ENCODE results near the gene STEEP1.
"Not testable (repeated sequence)": the region's sequence is repeated elsewhere in the genome, so short reads cannot be mapped to it uniquely, and the experiment has no call there.

STEEP1 gene

DNA sequence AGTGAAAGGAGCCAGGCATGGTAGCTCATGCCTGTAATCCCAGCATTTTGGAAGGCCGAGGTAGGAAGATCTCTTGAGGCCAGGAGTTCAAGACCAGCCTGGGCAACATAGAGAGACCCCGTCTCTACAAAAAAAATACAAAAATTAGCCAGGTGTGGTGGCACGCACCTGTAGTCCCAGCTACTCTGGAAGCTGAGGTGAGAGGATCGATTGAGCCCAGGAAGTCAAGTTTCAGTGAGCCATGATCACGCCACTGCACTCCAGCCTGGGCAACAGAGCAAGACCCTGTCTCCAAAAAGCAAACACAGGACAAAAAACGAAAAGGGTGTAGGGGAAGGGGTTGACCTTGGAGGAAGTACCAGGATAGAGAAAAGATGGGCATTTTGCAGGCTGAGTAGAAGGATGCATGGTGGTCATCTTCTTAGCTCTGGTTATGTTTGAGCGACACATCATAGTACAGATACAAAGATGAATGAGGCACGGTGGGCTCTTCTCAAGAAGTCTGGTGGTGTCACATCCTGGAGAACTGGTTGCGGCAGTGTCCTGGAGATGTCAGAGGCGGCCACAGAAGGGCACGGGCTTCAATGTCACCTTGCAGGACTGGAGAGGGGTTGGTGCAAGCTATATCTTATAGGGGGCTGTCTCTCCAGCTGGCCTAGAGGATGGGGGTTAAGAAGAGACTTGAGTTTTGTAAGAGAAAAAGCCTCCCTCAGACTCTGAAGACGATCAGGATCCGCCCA lies 65.0 kb downstream of the STEEP1 start:
- H3K36me3 ChIP-seq (ENCODE audit: insufficient read depth, low read length) = no peaks in the 10 kb centered on the region
- H3K79me2 ChIP-seq (ENCODE audit: insufficient read depth, low read length) = no peaks in the 10 kb centered on the region
- no peak overlapping the region for H2AFZ ChIP-seq (ENCODE audit: low read depth, low read length)
- no peak overlapping the region for H3K27ac ChIP-seq (ENCODE audit: low read length)
- no peaks in the 10 kb centered on the region for H4K20me1 ChIP-seq (ENCODE audit: insufficient read depth, low read length)
- no peak overlapping the region for H3K4me2 ChIP-seq (ENCODE audit: insufficient read depth, low read length)
- no peak overlapping the region for H3K9ac ChIP-seq (ENCODE audit: low read depth, low read length)
- H3K27me3 ChIP-seq (ENCODE audit: insufficient read depth, low read length, poor library complexity) = no peaks in the 10 kb centered on the region
- no peak overlapping the region for H3K4me3 ChIP-seq (ENCODE audit: low read depth in 1 of 2, low read length in 2 of 2)
- no peak for TF ChIP-seq EZH2 (IDR thresholded peaks at IDR 0.05; ENCODE audit: borderline replicate concordance, low read depth, low read length, severe bottlenecking)
- H3K9me3 ChIP-seq (ENCODE audit: insufficient read depth, low read length, severe bottlenecking) = no peaks in the 10 kb centered on the region
- DNase-seq (no peak), ATAC-seq (ENCODE audit: insufficient read depth, low read depth) (no peak)
- no peaks in the 10 kb centered on the region for H3K4me1 ChIP-seq (ENCODE audit: insufficient read depth, low read length)

DNA sequence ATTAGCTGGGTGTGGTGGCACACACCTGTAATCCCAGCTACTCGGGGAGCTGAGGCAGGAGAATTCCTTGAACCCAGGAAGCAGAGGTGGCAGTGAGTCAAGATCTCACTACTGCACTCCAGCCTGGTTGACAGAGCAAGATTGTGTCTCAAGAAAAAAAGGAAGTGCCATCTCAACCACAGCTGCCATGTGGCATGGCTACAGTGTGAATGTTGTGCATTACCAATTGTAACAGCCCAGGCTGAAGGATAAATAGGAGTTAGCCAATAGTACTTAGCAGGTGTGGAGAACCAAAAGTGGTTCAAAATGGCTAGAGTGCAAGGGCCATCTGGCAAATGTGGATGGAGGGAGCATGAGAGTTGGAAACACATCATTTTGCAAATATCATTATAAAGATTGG lies 68.0 kb downstream of the STEEP1 start:
- Histone ChIP-seq H3K9ac (ENCODE audit: low read depth, low read length) (no peak overlapping the region), H3K36me3 (ENCODE audit: insufficient read depth, low read length) (no peaks in the 10 kb centered on the region), H3K4me3 (ENCODE audit: low read depth in 1 of 2, low read length in 2 of 2) (no peak overlapping the region), H4K20me1 (ENCODE audit: insufficient read depth, low read length) (no peaks in the 10 kb centered on the region), H3K4me1 (ENCODE audit: insufficient read depth, low read length) (no peaks in the 10 kb centered on the region), H3K9me3 (ENCODE audit: insufficient read depth, low read length, severe bottlenecking) (no peaks in the 10 kb centered on the region), H2AFZ (ENCODE audit: low read depth, low read length) (no peak overlapping the region), H3K27ac (ENCODE audit: low read length) (no peak overlapping the region), H3K27me3 (ENCODE audit: insufficient read depth, low read length, poor library complexity) (no peaks in the 10 kb centered on the region), H3K79me2 (ENCODE audit: insufficient read depth, low read length) (no peaks in the 10 kb centered on the region), H3K4me2 (ENCODE audit: insufficient read depth, low read length) (no peak overlapping the region)
- ATAC-seq (ENCODE audit: insufficient read depth, low read depth) = no peak
- TF ChIP-seq, protein P1, sequence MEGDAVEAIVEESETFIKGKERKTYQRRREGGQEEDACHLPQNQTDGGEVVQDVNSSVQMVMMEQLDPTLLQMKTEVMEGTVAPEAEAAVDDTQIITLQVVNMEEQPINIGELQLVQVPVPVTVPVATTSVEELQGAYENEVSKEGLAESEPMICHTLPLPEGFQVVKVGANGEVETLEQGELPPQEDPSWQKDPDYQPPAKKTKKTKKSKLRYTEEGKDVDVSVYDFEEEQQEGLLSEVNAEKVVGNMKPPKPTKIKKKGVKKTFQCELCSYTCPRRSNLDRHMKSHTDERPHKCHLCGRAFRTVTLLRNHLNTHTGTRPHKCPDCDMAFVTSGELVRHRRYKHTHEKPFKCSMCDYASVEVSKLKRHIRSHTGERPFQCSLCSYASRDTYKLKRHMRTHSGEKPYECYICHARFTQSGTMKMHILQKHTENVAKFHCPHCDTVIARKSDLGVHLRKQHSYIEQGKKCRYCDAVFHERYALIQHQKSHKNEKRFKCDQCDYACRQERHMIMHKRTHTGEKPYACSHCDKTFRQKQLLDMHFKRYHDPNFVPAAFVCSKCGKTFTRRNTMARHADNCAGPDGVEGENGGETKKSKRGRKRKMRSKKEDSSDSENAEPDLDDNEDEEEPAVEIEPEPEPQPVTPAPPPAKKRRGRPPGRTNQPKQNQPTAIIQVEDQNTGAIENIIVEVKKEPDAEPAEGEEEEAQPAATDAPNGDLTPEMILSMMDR (IDR thresholded peaks at IDR 0.05; ENCODE audit: borderline replicate concordance, extremely low read depth, low read length, poor library complexity, severe bottlenecking) = no peak
- TF ChIP-seq EZH2 (IDR thresholded peaks at IDR 0.05; ENCODE audit: borderline replicate concordance, low read depth, low read length, severe bottlenecking) = no peak
- DNase-seq = no peak

DNA sequence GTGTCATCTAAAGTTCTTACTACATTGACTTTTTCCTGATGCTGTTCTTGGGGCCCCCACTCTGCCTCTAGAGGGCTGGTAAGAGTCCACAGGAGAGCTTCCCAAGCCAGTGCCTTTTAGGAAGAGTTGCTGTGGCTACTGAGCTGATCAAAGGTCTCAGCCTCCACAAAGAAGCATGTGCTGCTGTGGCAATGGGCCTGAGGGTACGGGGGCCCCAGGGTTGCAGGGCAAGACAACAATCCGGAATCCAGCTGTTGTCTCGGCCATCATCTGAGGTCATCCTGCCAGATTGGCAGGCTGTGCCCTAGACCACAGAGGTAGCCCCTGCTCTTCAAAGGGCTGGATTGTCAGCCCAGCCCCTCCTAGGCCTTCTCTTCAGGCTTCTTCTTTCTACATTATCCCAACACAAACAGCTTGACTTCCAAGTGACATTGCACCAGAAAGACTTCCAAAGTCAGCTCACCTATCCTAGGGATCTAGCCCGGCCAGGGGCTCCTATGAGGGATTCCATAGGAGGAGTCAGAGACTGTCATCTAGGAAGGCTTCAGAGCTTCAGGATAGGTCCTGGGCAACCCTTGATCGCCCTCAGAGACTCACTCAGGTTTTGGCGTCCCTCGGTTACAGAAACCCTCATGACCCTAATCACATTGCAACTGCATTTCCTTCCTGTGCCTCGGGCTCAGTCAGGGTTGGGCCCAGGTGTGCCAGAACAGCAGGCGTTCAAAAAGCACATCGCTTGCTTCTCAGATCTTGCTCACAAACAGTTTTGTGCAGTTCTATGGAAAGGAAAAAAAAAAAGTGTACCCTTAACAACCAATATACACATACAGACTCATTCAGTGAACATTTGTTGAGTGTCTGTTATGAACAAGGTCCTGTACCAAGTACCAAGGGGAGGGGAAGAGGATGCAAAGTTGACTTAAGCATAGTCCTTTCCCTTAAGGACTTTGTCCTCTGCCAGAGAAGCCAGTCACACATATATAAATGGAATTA lies 69.2 kb downstream of the STEEP1 start:
- TF ChIP-seq EZH2 (IDR thresholded peaks at IDR 0.05; ENCODE audit: borderline replicate concordance, low read depth, low read length, severe bottlenecking) = no peak
- TF ChIP-seq, protein P1 (IDR thresholded peaks at IDR 0.05; ENCODE audit: borderline replicate concordance, extremely low read depth, low read length, poor library complexity, severe bottlenecking) = no peak
- no peak overlapping the region for H3K4me3 ChIP-seq (ENCODE audit: low read depth in 1 of 2, low read length in 2 of 2)
- H3K27me3 ChIP-seq (ENCODE audit: insufficient read depth, low read length, poor library complexity) = no peaks in the 10 kb centered on the region
- H3K79me2 ChIP-seq (ENCODE audit: insufficient read depth, low read length) = no peaks in the 10 kb centered on the region
- no peak overlapping the region for H3K4me2 ChIP-seq (ENCODE audit: insufficient read depth, low read length)
- H3K4me1 ChIP-seq (ENCODE audit: insufficient read depth, low read length) = no peaks in the 10 kb centered on the region
- no peaks in the 10 kb centered on the region for H4K20me1 ChIP-seq (ENCODE audit: insufficient read depth, low read length)
- H2AFZ ChIP-seq (ENCODE audit: low read depth, low read length) = no peak overlapping the region
- DNase-seq (no peak), ATAC-seq (ENCODE audit: insufficient read depth, low read depth) (no peak)
- no peak overlapping the region for H3K9ac ChIP-seq (ENCODE audit: low read depth, low read length)
- no peaks in the 10 kb centered on the region for H3K36me3 ChIP-seq (ENCODE audit: insufficient read depth, low read length)
- no peaks in the 10 kb centered on the region for H3K9me3 ChIP-seq (ENCODE audit: insufficient read depth, low read length, severe bottlenecking)
- no peak overlapping the region for H3K27ac ChIP-seq (ENCODE audit: low read length)

DNA sequence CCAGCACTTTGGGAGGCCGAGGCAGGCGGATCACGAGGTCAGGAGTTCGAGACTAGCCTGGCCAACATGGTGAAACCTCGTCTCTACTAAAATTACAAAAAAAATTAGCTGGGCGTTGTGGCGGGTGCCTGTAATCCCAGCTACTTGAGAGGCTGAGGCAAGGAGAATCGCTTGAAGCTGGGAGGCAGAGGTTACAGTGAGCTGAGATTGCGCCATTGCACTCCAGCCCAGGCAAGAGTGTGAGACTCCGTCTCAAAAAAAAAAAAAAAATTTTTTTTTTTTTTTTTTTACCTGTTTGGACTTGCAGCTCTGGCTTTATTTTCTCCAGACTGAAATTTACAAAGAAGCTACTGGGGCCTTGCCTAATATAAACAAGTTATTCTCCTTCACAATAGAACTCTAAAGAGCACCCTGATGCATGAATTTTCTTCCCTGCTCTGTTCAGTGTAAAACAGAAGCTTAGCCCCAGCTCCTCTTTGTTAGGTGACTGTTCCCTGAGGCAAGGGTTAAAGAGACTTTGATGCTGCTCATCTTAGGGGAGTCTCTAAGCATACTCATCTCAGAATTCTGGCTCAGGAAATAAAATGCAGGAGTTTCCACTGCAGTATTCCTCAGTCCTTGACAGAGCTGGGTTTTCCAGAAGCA lies 71.2 kb downstream of the STEEP1 start:
- not testable (repeated sequence) for H3K36me3 ChIP-seq (ENCODE audit: insufficient read depth, low read length); H3K4me3 ChIP-seq (ENCODE audit: low read depth in 1 of 2, low read length in 2 of 2); H2AFZ ChIP-seq (ENCODE audit: low read depth, low read length); H4K20me1 ChIP-seq (ENCODE audit: insufficient read depth, low read length); H3K27me3 ChIP-seq (ENCODE audit: insufficient read depth, low read length, poor library complexity); ATAC-seq (ENCODE audit: insufficient read depth, low read depth); H3K79me2 ChIP-seq (ENCODE audit: insufficient read depth, low read length); DNase-seq; H3K4me2 ChIP-seq (ENCODE audit: insufficient read depth, low read length); H3K9me3 ChIP-seq (ENCODE audit: insufficient read depth, low read length, severe bottlenecking); H3K27ac ChIP-seq (ENCODE audit: low read length); H3K9ac ChIP-seq (ENCODE audit: low read depth, low read length); H3K4me1 ChIP-seq (ENCODE audit: insufficient read depth, low read length)
